Measurements from ENCODE around the gene MYO1B.

GRCh38 chr2:191443446-191443845 lies 198.2 kb downstream of the MYO1B start:
- TF ChIP-seq CTCF (IDR thresholded peaks at IDR 0.05; ENCODE audit: insufficient read depth, low read length, poor library complexity, severe bottlenecking) = no peak
- TF ChIP-seq EZH2phosphoT487 (conservative IDR thresholded peaks at IDR 0.05; ENCODE audit: low read length) = no peak

Data from SU-DHL-6 (cell line).